GDM1 (cell line): Measurements from ENCODE around the gene NOSTRIN.
A peak's percentile ranks its signal among the peaks of the same experiment; 100 is the strongest.
"Not testable (repeated sequence)": the region's sequence is repeated elsewhere in the genome, so short reads cannot be mapped to it uniquely, and the experiment has no call there.

ENCODE experiments used
- DNase-seq: peaks from one replicate; lab custom pipeline; 2025; lab: John Stamatoyannopoulos, UW

Gene NOSTRIN

GRCh38 chr2:168882163-168882562, 79.7 kb downstream of the NOSTRIN start:
- not testable (repeated sequence) for DNase-seq

GRCh38 chr2:168884975-168885374, 82.5 kb downstream of the NOSTRIN start:
- no peak for DNase-seq

- DNase-seq = no peak
Measured at GRCh38 chr2:168889635-168890005, 87.2 kb downstream of the NOSTRIN start.

GRCh38 chr2:168890006-168890782, 87.8 kb downstream of the NOSTRIN start, which contains the start of gene SPC25:
TSS of gene SPC25 (minus strand) at chr2:168890430. CDS start at chr2:168889519, 911 bp downstream.
- peak; percentile 88 for DNase-seq

GRCh38 chr2:168892327-168892726, 89.9 kb downstream of the NOSTRIN start:
- DNase-seq = no peak

DNA sequence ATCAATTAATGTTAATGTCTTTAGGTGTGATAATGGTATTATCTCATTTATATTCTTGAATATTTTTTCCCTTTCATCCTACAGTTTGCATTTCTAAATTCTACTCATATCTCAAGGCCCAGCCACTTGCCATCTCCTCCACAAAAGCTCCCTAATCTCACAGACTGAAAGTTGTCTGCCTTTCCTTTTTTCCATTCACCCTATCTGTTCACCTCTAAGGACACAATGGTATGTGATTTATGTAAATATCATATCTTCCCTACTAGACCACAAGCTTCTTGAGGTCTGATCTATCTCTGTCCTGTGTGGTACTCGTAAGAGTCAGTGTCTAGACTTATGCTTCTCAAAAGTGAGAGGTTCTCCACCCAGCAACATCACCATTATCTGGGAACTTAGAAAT, 91.7 kb downstream of the NOSTRIN start:
- no peak for DNase-seq

DNA sequence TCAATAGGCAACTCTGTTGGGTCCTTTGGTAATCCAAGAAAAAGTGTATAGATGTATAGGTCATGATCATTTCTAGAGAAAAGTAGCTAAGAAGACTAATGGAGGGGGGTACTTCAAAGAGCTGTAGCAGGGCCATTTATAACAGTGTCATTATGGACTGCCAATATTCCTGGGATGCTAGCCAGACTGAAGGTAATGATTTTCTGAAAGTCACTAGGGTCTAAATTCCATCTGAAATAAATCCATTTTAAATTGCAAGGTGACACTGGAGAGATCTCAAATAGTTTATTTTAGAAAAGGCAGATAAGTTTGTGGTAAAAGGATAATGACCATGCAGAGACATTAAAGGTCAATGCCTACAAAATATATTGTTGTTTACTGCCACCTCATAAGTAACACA, 92.3 kb downstream of the NOSTRIN start:
- DNase-seq = no peak

DNA sequence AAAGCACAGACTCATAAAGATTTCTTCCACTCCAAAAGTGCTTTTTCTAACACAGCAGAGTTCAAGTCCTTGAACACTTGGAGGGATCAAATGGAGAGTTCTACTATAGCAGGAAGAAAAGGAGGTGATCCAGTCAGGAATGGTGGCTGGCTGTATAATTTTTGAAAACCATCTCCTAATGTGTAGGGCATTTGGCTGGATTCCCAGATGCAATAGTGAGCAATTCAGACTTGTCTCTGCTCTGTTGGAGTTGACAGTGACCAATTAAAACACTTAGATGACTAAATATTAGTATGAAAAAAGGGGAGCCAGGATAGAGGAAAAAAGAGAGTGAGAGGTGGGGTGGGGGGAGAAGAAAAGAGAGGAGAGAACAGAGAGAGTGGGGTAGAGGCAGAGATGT, 93.3 kb downstream of the NOSTRIN start:
- DNase-seq = no peak

- DNase-seq = no peak
Measured at GRCh38 chr2:168896783-168897182, 94.3 kb downstream of the NOSTRIN start.

DNA sequence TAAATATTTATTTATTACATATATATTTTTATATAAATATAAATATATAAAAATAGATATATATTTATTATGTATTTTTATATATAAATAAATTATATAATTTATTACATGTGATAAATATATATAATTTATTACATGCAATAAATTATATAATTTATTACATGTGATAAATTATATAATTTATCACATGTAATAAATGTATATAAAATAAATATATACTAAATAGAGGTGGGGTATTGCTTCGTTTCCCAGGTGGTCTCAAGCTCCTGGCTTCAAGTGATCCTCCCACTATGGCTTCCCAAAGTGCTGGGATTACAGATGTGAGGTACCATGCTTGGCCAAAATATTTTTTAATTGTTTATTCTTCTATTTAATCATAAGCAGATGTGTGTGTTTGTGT, 95.0 kb downstream of the NOSTRIN start:
- DNase-seq = no peak

GRCh38 chr2:168901003-168901402, 98.6 kb downstream of the NOSTRIN start, which contains the start of gene G6PC2:
TSS of gene G6PC2 (plus strand) at chr2:168901291. CDS start at chr2:168901332, 41 bp downstream.
- DNase-seq = no peak

DNA sequence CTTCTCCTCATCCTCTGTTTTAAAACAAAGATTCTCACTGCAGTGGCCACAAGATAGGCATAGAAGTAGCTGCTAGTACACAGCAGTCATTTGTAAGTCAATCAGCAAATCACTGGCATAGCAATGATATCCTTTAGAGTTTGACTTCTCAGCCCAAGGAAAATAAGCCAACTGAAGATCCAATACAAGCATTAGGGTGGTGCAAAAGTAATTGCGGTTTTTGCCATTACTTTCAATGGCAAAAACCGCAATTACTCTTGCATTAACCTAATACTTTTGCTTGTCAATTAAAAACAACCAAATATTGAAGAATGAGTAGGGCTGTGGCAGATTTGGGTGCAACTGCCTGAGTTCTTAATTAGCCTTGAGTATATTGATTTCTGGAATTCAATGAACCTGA, 101.5 kb downstream of the NOSTRIN start:
- no peak for DNase-seq

DNA sequence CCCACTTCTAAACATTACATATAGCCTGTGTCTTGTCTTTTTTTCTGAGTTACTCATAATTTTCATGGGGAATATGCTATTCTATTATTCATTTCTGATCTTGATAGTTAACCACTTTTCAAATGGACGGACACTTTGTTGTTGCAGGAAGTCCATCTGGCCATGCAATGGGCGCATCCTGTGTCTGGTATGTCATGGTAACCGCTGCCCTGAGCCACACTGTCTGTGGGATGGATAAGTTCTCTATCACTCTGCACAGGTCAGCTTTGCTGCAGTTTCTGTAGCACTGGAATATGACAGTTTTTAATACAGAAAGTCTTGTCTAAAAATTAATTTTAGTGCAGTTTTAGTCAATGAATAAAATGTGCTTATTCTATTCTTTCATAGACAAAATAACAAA, 101.9 kb downstream of the NOSTRIN start:
- no peak for DNase-seq

GRCh38 chr2:168907940-168908662, 105.7 kb downstream of the NOSTRIN start:
- no peak for DNase-seq

- DNase-seq = no peak
Measured at GRCh38 chr2:168910330-168910729, 107.9 kb downstream of the NOSTRIN start.

- no peak for DNase-seq
Measured at GRCh38 chr2:168912466-168912865, 110.0 kb downstream of the NOSTRIN start.

DNA sequence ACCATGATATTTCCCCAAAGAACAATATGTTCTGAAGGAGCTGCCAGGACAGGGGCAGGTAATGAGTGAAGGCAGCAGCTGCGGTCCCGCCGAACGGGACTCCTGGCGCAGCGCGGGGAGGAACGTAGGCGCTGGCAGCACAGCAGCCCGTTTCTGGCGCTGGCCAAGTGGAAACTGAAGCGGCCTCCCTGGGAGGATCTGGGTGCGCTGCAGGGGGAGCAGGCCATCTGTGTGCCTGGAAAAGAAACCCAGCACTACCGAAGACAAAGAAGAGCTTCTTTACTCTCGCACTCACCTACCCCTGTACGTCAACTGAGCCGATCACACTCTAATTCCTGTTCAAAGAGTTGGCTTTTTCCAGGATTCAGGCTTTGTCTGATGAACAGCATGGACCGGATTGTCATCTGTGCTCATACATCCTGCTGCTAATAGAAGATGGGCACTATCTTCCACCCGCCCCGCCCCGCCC, 110.5 kb downstream of the NOSTRIN start:
- DNase-seq = no peak

GRCh38 chr2:168913495-168913894, 111.1 kb downstream of the NOSTRIN start:
- DNase-seq = no peak
